GM12878 (cell line): Measurements from ENCODE around the gene SIK3. TPM values are rescaled to one million over a fixed set of nuclear protein-coding genes. Genes with fewer than 3 reads are reported as not detected.
A peak's percentile ranks its signal among the peaks of the same experiment; 100 is the strongest.

ENCODE experiments used
- ATAC-seq: fragments of 200-7000 bp; cut with Tn5 transposase; 3 replicates; pipeline ENCODE4 v1.9.1; 2020; ENCODE audit warnings: mild to moderate bottlenecking, moderate library complexity
- BruUV-seq: library from RNA; stranded (reverse); fragments of 400-500 nt; replicated peaks from 2 replicates; lab custom pipeline; 2021; lab: Mats Ljungman, UMichigan
- CTCF ChIA-PET: fragments of 300-600 bp; sonication (Branson Sonifier 250); formaldehyde crosslinking; extraction: SDS; loops from one replicate; lab custom pipeline; 2021; ENCODE audit warnings: inconsistent platforms; lab: Yijun Ruan, JAX
- POLR2A ChIA-PET: fragments of 350-600 bp; formaldehyde crosslinking; extraction: SDS; loops from one replicate; lab custom pipeline; 2021; ENCODE audit warnings: inconsistent platforms; lab: Charles Lee
- RAD21 ChIA-PET: fragments of 300-600 bp; sonication (Branson Sonifier 250); formaldehyde crosslinking; loops from one replicate; lab custom pipeline; 2023; ENCODE audit warnings: antibody characterized with exemption; ENCODE audit not compliant: unreplicated experiment; lab: Charles Lee
- SMC1A ChIA-PET: fragments of 300-600 bp; sonication (Branson Sonifier 250); formaldehyde crosslinking; loops from one replicate; lab custom pipeline; 2023; ENCODE audit not compliant: unreplicated experiment, uncharacterized antibody; lab: Charles Lee
- DNase-seq: peaks from one replicate; pipeline ENCODE4 v3.0.0-alpha.2; 2011; ENCODE audit warnings: low read depth, low spot score
- FAIRE-seq: peaks from 3 replicates; lab custom pipeline; 2011; peaks lifted over from hg19 to GRCh38; lab: Jason Lieb, UNC
- H2AFZ ChIP-seq: 2 replicates; pipeline ENCODE4 v1.6.0; 2011; ENCODE audit warnings: low read depth, low read length, control low read depth; ENCODE audit not compliant: control insufficient read depth
- H3K27ac ChIP-seq: 2 replicates; pipeline ENCODE4 v1.5.1; 2011; ENCODE audit warnings: control low read depth; ENCODE audit not compliant: control insufficient read depth, insufficient read depth
- H3K27me3 ChIP-seq, 2 experiments: replicated peaks in 1 of 2; 2 replicates each; pipeline versions ENCODE4 v1.6.0 to v1.6.1; 2011; ENCODE audit warnings: low read length in 1 of 2; ENCODE audit not compliant: control insufficient read depth in 2 of 2, insufficient read depth in 2 of 2
- H3K36me3 ChIP-seq, 2 experiments: 2 replicates each; pipeline ENCODE4 v1.5.1; 2011; ENCODE audit warnings: low read length in 1 of 2; ENCODE audit not compliant: control insufficient read depth in 2 of 2, insufficient read depth in 2 of 2
- H3K4me1 ChIP-seq: 2 replicates; pipeline ENCODE4 v1.6.1; 2011; ENCODE audit warnings: mild to moderate bottlenecking, low read length, moderate library complexity, mixed read lengths; ENCODE audit not compliant: control insufficient read depth, insufficient read depth
- H3K4me2 ChIP-seq: 2 replicates; pipeline ENCODE4 v1.6.0; 2011; ENCODE audit warnings: control low read depth; ENCODE audit not compliant: control insufficient read depth, insufficient read depth
- H3K4me3 ChIP-seq: fragments of 200-600 bp; sonication (generic); 2 replicates; pipeline ENCODE4 v1.5.1; 2016
- H3K79me2 ChIP-seq: 2 replicates; pipeline ENCODE4 v1.6.0; 2011; ENCODE audit warnings: low read length; ENCODE audit not compliant: control insufficient read depth, insufficient read depth
- H3K9ac ChIP-seq: 2 replicates; pipeline ENCODE4 v1.8.0; 2011; ENCODE audit warnings: low read length, control low read depth, mixed read lengths; ENCODE audit not compliant: control insufficient read depth, insufficient read depth
- H3K9me3 ChIP-seq: replicated peaks from 3 replicates; pipeline ENCODE4 v1.5.1; 2011; ENCODE audit warnings: mild to moderate bottlenecking, low read length; ENCODE audit not compliant: control insufficient read depth, insufficient read depth
- H4K20me1 ChIP-seq: 2 replicates; pipeline ENCODE4 v1.6.0; 2011; ENCODE audit not compliant: control insufficient read depth, insufficient read depth
- CBFB ChIP-seq: IDR thresholded peaks from 2 replicates; pipeline ENCODE4 v1.6.1; 2016; ENCODE audit warnings: antibody characterized with exemption, low read depth
- CBX5 ChIP-seq: sonication (generic); IDR thresholded peaks from 2 replicates; pipeline ENCODE4 v1.6.1; 2016; ENCODE audit warnings: low read depth, moderate library complexity, mild to moderate bottlenecking, inconsistent platforms
- MAX ChIP-seq: IDR thresholded peaks from 2 replicates; pipeline ENCODE4 v1.6.1; 2012; ENCODE audit warnings: low read depth, low read length, improper control_type of control experiment
- MEF2A ChIP-seq: IDR thresholded peaks from 2 replicates; pipeline ENCODE4 v1.6.1; 2011; ENCODE audit warnings: low read depth, mild to moderate bottlenecking, low read length, moderate library complexity; ENCODE audit not compliant: insufficient read depth
- NR2C2 ChIP-seq: IDR thresholded peaks from 2 replicates; pipeline ENCODE4 v1.6.1; 2011; ENCODE audit warnings: borderline replicate concordance, low read depth; ENCODE audit not compliant: control insufficient read depth, insufficient read length
- RAD21 ChIP-seq: IDR thresholded peaks from 2 replicates; pipeline ENCODE4 v1.6.1; 2011; ENCODE audit warnings: mild to moderate bottlenecking, low read depth, low read length, moderate library complexity; ENCODE audit not compliant: insufficient read depth
- RBBP5 ChIP-seq: fragments of 200-600 bp; sonication (generic); conservative IDR thresholded peaks from 2 replicates; pipeline ENCODE4 v1.6.1; 2016
- RFX5 ChIP-seq: IDR thresholded peaks from 2 replicates; pipeline ENCODE4 v1.6.1; 2011; ENCODE audit warnings: low read depth, low read length, improper control_type of control experiment
- RUNX3 ChIP-seq: IDR thresholded peaks from 2 replicates; pipeline ENCODE4 v1.6.1; 2012; ENCODE audit warnings: low read length, inconsistent platforms
- WGBS: methylation state at CpG from one replicate; pipeline ENCODE4 v1.1.6; 2016; ENCODE audit warnings: low lambda C conversion rate; ENCODE audit not compliant: insufficient replicate concordance, insufficient coverage; ENCODE audit errors: missing lambda C conversion rate; 5-methylcytosine and 5-hydroxymethylcytosine counted together
- in situ Hi-C: fragments of 300-500 bp; cut with MboI; formaldehyde crosslinking; loops from 9 replicates; pipeline ENCODE4 v1.14.3; 2018; ENCODE audit warnings: mixed read lengths
- intact Hi-C: fragments of 100-400 bp; cut with micrococcal nuclease; formaldehyde crosslinking; loops from one replicate; pipeline ENCODE4 v1.14.2; 2022; ENCODE audit not compliant: unreplicated experiment
- polyA plus RNA-seq, 11 experiments: library from polyadenylated mRNA; depleted of rRNA in 4 of 11; unstranded in 6 of 11; stranded (reverse) in 5 of 11; fragments of >200 nt; fragmentation: Nextera tagmentation in 4 of 11; fragmentation: Illumina TruSeq in 1 of 11; extraction: Ambion mirVana in 4 of 11; extraction: Trizol in 1 of 11; gene quantifications; 1 replicate in 1 of 11; 2 replicates in 10 of 11; pipeline versions ENCODE4 v1.2.1 to v1.2.3, GENCODE V29; 2011 to 2016; ENCODE audit warnings: inconsistent platforms in 2 of 11, missing spikeins in 2 of 11, low read depth in 1 of 11
- total RNA-seq, 4 experiments: library from RNA; depleted of rRNA in 3 of 4; stranded (reverse); fragments of >200 nt in 3 of 4; fragmentation: Illumina TruSeq in 1 of 4; extraction: Trizol in 1 of 4; gene quantifications; 2 replicates each; pipeline versions ENCODE4 v1.2.1 to v1.2.3, GENCODE V29; 2013 to 2021
- TF ChIP-seq, protein P1 (sequence below): IDR thresholded peaks from 2 replicates; pipeline ENCODE4 v1.6.1; 2012; ENCODE audit warnings: low read depth, low read length, improper control_type of control experiment
- TF ChIP-seq, protein P2 (sequence below), 3 experiments: IDR thresholded peaks in 2 of 3; conservative IDR thresholded peaks in 1 of 3; 2 replicates each; pipeline ENCODE4 v1.5.1; 2011; ENCODE audit warnings: low read depth in 3 of 3, low read length in 3 of 3, mild to moderate bottlenecking in 3 of 3, control low read depth in 2 of 3, moderate library complexity in 2 of 3, inconsistent platforms in 1 of 3, mixed read lengths in 1 of 3; ENCODE audit not compliant: control insufficient read depth in 2 of 3, insufficient read depth in 1 of 3; ENCODE audit errors: extremely low read depth in 1 of 3
- TF ChIP-seq, protein P3 (sequence below): IDR thresholded peaks from 2 replicates; pipeline ENCODE4 v1.6.1; 2011; ENCODE audit warnings: borderline replicate concordance, low read depth, mild to moderate bottlenecking, moderate library complexity, low read length; ENCODE audit not compliant: insufficient read depth, poor library complexity, severe bottlenecking

The SIK3 gene
- total and polyA plus RNA-seq, 10 of the 15 experiments (the other 5 are each of a cell fraction or from before 2014, with no cell fraction given): 2.5 to 31.9 (median 11.1) TPM

- Histone ChIP-seq H3K9ac (no peak overlapping the region), H3K27me3 (no peaks in the 10 kb centered on the region), H3K79me2 (no peaks in the 10 kb centered on the region), H3K4me2 (no peak overlapping the region), H3K4me3 (no peak overlapping the region), H4K20me1 (no peaks in the 10 kb centered on the region)
- FAIRE-seq: no peak
- DNase-seq: no peak
- BruUV-seq: no TSS peak
- POLR2A ChIA-PET: no interaction called here
- TF ChIP-seq, protein P1, sequence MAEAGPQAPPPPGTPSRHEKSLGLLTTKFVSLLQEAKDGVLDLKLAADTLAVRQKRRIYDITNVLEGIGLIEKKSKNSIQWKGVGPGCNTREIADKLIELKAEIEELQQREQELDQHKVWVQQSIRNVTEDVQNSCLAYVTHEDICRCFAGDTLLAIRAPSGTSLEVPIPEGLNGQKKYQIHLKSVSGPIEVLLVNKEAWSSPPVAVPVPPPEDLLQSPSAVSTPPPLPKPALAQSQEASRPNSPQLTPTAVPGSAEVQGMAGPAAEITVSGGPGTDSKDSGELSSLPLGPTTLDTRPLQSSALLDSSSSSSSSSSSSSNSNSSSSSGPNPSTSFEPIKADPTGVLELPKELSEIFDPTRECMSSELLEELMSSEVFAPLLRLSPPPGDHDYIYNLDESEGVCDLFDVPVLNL: no peak
- TF ChIP-seq, protein P2, sequence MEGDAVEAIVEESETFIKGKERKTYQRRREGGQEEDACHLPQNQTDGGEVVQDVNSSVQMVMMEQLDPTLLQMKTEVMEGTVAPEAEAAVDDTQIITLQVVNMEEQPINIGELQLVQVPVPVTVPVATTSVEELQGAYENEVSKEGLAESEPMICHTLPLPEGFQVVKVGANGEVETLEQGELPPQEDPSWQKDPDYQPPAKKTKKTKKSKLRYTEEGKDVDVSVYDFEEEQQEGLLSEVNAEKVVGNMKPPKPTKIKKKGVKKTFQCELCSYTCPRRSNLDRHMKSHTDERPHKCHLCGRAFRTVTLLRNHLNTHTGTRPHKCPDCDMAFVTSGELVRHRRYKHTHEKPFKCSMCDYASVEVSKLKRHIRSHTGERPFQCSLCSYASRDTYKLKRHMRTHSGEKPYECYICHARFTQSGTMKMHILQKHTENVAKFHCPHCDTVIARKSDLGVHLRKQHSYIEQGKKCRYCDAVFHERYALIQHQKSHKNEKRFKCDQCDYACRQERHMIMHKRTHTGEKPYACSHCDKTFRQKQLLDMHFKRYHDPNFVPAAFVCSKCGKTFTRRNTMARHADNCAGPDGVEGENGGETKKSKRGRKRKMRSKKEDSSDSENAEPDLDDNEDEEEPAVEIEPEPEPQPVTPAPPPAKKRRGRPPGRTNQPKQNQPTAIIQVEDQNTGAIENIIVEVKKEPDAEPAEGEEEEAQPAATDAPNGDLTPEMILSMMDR (IDR thresholded peaks at IDR 0.05 in 2 of 3, conservative IDR thresholded peaks at IDR 0.05 in 1 of 3; ENCODE audit: control insufficient read depth in 2 of 3, extremely low read depth in 1 of 3, insufficient read depth in 1 of 3, low read depth in 3 of 3, low read length in 3 of 3): peak in 1 of 3 experiments; percentile 27; a peak in 1 of 6 replicates
- TF ChIP-seq, protein P3, sequence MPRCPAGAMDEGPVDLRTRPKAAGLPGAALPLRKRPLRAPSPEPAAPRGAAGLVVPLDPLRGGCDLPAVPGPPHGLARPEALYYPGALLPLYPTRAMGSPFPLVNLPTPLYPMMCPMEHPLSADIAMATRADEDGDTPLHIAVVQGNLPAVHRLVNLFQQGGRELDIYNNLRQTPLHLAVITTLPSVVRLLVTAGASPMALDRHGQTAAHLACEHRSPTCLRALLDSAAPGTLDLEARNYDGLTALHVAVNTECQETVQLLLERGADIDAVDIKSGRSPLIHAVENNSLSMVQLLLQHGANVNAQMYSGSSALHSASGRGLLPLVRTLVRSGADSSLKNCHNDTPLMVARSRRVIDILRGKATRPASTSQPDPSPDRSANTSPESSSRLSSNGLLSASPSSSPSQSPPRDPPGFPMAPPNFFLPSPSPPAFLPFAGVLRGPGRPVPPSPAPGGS: no peak
- TF ChIP-seq RBBP5 (no peak), MEF2A (no peak), NR2C2 (no peak), RAD21 (0 out of 2 replicates have a peak, but pooled peaks have one; percentile 15), RFX5 (no peak), CBFB (no peak), RUNX3 (no peak), MAX (no peak), CBX5 (no peak)
- TF ChIP-seq, all 136 proteins: peak for 2
- RAD21 ChIA-PET: interaction anchor here (0.7 kb wide), 1 partner anchor 140 kb away, joined by 3 read pairs; no protein-coding TSS in a partner anchor
- intact Hi-C loops: no loop called here
- Histone ChIP-seq H3K9me3 (no peaks in the 10 kb centered on the region), H3K27ac (no peak overlapping the region), H2AFZ (no peak overlapping the region), H3K36me3 (peaks cover 0 to 7% of the 10 kb centered on the region in 2 experiments; a peak in 1 of 4 replicates), H3K4me1 (peaks cover 6% of the 10 kb centered on the region; the same call in 1 of the 2 replicates)
- ATAC-seq: no peak
- 69% methylated on average over 6 of the region's 6 CpGs for WGBS
- SMC1A ChIA-PET: interaction anchor here (1.2 to 2.5 kb wide), 3 partner anchors 13 to 266 kb away, joined by 3 to 9 read pairs (median 4); partner anchors contain the start of gene APOA5
- CTCF ChIA-PET: interaction anchor here (1.0 to 1.3 kb wide), 3 partner anchors 8 to 14 kb away, joined by 3 to 4 read pairs (median 3); no protein-coding TSS in a partner anchor
- in situ Hi-C loops: no loop called here
Measured at GRCh38 chr11:116840224-116840745, 257.9 kb downstream of the SIK3 start.
